ENCODE data around the gene SNAPC4.

- TF ChIP-seq CTCF (IDR thresholded peaks at IDR 0.05) = no peak
- TF ChIP-seq POLR2A (IDR thresholded peaks at IDR 0.05) = no peak
- no peak for TF ChIP-seq POLR2AphosphoS5 (IDR thresholded peaks at IDR 0.05; ENCODE audit: insufficient read depth in 1 of 2, low read depth in 1 of 2)
Measured at GRCh38 chr9:136353088-136353487, 46.9 kb downstream of the SNAPC4 start.

All from vagina (tissue), 2 donors.